ENCODE data around the gene CRYBA4.

DNA sequence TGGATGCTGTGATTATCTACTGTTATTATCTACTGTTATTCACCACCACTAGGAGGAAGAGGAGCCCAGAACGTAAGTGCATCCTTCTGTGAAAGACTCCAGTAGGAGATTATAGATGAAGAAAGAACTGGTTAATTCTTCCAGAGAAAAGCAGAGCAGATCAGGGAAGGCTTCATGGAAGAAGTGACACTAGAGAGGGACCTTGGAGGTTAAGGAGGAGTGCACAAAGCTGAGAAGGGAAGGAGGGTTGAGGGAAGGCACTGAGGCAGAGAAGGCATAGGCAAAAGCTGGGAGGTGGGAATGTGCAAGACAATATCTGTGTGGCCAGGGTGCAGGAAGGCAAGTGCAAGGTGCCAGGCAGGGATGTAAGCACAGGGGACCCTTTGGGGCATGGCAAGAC, 17.4 kb upstream of the CRYBA4 start:
- no peak for TF ChIP-seq POLR2A (IDR thresholded peaks at IDR 0.05)
- TF ChIP-seq, protein P1, sequence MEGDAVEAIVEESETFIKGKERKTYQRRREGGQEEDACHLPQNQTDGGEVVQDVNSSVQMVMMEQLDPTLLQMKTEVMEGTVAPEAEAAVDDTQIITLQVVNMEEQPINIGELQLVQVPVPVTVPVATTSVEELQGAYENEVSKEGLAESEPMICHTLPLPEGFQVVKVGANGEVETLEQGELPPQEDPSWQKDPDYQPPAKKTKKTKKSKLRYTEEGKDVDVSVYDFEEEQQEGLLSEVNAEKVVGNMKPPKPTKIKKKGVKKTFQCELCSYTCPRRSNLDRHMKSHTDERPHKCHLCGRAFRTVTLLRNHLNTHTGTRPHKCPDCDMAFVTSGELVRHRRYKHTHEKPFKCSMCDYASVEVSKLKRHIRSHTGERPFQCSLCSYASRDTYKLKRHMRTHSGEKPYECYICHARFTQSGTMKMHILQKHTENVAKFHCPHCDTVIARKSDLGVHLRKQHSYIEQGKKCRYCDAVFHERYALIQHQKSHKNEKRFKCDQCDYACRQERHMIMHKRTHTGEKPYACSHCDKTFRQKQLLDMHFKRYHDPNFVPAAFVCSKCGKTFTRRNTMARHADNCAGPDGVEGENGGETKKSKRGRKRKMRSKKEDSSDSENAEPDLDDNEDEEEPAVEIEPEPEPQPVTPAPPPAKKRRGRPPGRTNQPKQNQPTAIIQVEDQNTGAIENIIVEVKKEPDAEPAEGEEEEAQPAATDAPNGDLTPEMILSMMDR (IDR thresholded peaks at IDR 0.05) = no peak
- TF ChIP-seq EP300 (IDR thresholded peaks at IDR 0.05) = no peak
